ENCODE results near the gene SH3BP2.

SH3BP2 gene

DNA sequence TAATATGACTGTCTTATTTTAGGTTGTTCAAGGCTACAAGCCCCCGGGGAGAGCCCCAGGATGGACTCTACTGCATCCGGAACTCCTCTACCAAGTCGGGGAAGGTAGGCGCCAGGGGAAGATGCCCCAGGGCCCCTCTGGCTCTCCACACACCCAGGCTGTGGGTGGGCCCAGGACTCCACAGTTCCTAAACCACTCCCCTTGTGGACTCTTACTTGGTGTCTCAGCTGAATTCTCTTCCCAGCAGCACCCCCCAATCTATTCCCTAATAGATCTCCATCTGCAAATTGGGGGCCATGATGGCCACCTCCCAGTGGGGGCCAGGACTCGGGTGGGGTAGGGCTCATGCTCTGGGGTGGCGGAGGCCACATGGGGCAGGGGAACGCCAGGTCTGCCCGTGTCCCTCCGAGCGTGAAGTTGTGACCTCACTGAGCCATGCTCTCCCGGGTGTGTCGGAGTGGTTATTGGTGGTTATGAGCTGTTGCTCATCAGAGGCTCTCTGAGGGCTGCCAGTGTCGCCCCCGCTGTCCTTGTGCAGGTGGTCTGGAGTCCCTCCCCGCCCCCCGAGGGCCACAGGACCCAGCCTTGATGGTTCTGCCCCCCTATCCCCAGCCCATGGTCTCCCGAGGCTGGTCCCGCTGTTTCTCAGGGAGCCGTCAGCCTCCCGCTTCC lies 39.6 kb downstream of the SH3BP2 start:
- H3K9ac ChIP-seq, result peak overlapping the region; percentile 15
- peaks cover 54% of the 10 kb centered on the region for H3K36me3 ChIP-seq
- H3K4me3 ChIP-seq, result peak overlapping the region; percentile 46
- no peaks in the 10 kb centered on the region for H3K9me3 ChIP-seq
- H3K27me3 ChIP-seq, result peaks cover 5% of the 10 kb centered on the region; the same call in 1 of the 2 replicates
- peaks cover 82% of the 10 kb centered on the region for H3K4me1 ChIP-seq
- H3K27ac ChIP-seq, result peak overlapping the region; percentile 64
- no peak for TF ChIP-seq Cebpa-rat (IDR thresholded peaks at IDR 0.05)
- peak overlapping the region; percentile 96 for H3K4me2 ChIP-seq
- peaks cover 87% of the 10 kb centered on the region for H4K20me1 ChIP-seq

DNA sequence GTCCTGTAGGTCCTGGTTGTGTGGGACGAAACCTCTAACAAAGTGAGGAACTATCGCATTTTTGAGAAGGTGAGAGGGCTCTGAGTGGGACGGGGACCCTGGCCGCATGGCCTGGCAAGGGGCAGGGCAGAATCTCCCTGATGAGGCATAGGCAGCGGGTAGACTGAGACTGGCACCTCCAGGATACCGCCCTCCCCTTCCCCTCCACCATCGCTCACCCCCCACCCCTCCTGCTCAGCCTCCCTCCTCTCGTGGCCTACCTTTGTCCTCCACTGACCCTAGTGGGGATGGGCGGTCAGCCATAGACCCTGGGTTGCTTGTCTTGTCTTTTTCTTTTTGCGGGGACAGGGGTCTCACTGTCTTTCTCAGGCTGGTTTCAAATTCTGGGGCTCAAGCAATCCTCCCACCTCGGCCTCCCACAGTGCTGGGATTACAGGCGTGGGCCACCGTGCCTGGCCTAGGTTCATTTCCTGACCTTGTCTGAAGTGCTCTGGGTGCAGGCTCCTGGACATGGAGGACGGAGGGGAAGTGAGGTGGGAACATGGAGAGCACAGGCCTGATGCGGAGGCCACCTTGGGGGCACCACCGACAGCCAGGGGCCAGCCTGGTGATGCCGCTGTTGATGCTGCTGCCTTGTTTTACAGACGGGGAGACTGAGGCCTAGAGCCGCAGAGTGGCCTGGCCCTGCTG lies 40.2 kb downstream of the SH3BP2 start:
- peak overlapping the region; percentile 64 for H3K27ac ChIP-seq
- peak overlapping the region; percentile 46; the same call in 1 of the 2 replicates for H3K4me3 ChIP-seq
- H3K9me3 ChIP-seq, result no peaks in the 10 kb centered on the region
- H3K27me3 ChIP-seq, result peaks cover 5% of the 10 kb centered on the region; the same call in 1 of the 2 replicates
- H3K4me1 ChIP-seq, result peaks cover 89% of the 10 kb centered on the region
- peaks cover 82% of the 10 kb centered on the region for H4K20me1 ChIP-seq
- peaks cover 49% of the 10 kb centered on the region for H3K36me3 ChIP-seq
- 0 out of 2 replicates have a peak overlapping the region, but pooled peaks have one; percentile 15 for H3K9ac ChIP-seq
- peak overlapping the region; percentile 96 for H3K4me2 ChIP-seq
- no peak for TF ChIP-seq Cebpa-rat (IDR thresholded peaks at IDR 0.05)

DNA sequence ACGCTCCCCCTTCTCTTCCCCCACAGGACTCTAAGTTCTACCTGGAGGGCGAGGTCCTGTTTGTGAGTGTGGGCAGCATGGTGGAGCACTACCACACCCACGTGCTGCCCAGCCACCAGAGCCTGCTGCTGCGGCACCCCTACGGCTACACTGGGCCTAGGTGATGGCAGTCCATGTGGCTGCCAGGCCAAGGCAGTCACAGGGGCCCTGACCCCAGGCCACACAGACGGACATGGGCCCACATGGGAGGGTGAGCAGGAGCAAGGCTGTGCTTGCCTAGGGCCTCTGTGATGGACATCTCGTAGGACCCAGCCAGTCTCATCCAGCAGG lies 40.8 kb downstream of the SH3BP2 start:
- Histone ChIP-seq H3K36me3 (peaks cover 44% of the 10 kb centered on the region), H3K9ac (no peak overlapping the region)

DNA sequence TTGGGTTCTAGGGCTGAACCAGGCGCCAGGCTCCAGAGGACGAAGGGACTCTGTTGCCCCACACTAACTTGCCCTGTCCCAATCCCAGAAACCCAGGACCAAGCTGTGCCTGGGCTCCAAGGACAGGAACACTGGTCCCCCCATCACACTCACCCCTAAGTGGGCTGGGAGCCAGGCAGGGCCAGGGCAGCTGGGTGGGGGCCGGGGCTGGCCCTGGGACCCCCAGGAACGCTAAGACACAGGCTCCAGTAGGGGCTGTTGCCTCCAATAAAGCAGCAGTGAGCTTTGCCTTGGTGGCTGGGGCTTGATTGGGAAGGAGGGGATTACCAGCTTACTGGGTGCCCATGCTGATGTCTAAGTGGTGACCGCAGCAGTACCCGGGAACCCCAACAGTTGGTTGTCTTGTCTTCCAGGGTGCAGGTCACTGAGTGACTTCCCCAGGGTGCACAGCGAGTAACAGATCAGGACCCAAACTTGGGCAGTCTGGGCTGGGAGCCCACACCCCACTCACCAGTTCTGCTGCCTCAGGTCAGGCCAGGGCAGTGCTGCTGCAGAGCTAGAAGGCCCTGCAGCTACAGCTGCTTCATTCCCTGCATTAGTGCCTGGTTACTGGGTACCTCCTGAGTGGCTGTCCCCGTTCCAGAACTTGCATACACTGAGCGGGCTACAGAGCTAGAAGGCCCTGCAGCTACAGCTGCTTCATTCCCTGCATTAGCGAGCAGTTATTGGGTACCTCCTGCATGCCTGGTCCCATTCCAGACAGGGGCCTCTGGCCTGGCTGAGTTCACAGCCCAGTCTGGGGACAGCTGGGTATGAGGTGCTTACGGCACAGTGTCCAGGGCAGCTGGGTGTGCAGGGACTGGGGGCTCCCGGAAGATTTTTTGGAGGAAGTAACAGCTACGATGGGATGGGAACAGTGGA lies 41.4 kb downstream of the SH3BP2 start:
- no peak overlapping the region for H3K27ac ChIP-seq
- no peak for TF ChIP-seq Cebpa-rat (IDR thresholded peaks at IDR 0.05)
- peak overlapping the region; percentile 43; the same call in 1 of the 2 replicates for H3K4me3 ChIP-seq
- peaks cover 5% of the 10 kb centered on the region; the same call in 1 of the 2 replicates for H3K27me3 ChIP-seq
- peak overlapping the region; percentile 96 for H3K4me2 ChIP-seq
- H3K36me3 ChIP-seq, result peaks cover 40% of the 10 kb centered on the region
- peaks cover 99% of the 10 kb centered on the region for H3K4me1 ChIP-seq
- peaks cover 72% of the 10 kb centered on the region for H4K20me1 ChIP-seq
- no peak overlapping the region for H3K9ac ChIP-seq
- H3K9me3 ChIP-seq, result no peaks in the 10 kb centered on the region

More for the DNA sequence above, 40.8 kb downstream of the SH3BP2 start:
- no peak overlapping the region for H3K4me3 ChIP-seq
- H4K20me1 ChIP-seq, result peaks cover 77% of the 10 kb centered on the region
- H3K4me1 ChIP-seq, result peaks cover 94% of the 10 kb centered on the region
- peak overlapping the region; percentile 96 for H3K4me2 ChIP-seq
- no peak overlapping the region for H3K27ac ChIP-seq
- no peaks in the 10 kb centered on the region for H3K9me3 ChIP-seq
- no peak for TF ChIP-seq Cebpa-rat (IDR thresholded peaks at IDR 0.05)
- H3K27me3 ChIP-seq, result peaks cover 5% of the 10 kb centered on the region; the same call in 1 of the 2 replicates

DNA sequence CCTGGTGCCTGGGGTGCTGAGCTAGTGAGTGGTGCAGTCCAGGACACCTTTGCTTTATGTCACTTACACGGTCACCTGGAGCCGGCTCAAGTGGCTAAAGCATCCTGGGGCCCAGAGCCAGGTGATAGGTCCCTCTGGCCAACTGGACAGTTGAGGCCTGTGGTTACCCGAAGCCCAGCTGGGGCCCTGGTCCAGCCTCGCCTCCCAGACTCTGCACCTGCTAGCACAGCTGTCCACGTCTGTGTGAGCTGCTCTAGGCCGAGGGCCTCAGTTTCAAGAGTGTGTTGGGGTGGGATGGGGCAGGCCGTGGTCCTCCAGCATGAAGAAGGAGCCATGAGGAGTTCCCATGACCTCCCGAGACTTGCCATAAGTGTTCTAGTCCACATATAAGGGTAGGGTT lies 43.1 kb downstream of the SH3BP2 start:
- H4K20me1 ChIP-seq, result peaks cover 56% of the 10 kb centered on the region
- H3K36me3 ChIP-seq, result peaks cover 25% of the 10 kb centered on the region
- peaks cover 5% of the 10 kb centered on the region; the same call in 1 of the 2 replicates for H3K27me3 ChIP-seq
- H3K27ac ChIP-seq, result peak overlapping the region; percentile 70
- H3K4me3 ChIP-seq, result peak overlapping the region; percentile 43
- peaks cover 82% of the 10 kb centered on the region for H3K4me1 ChIP-seq
- H3K9ac ChIP-seq, result peak overlapping the region; percentile 30; the same call in 1 of the 2 replicates
- TF ChIP-seq Cebpa-rat (IDR thresholded peaks at IDR 0.05), result no peak
- peaks cover 7% of the 10 kb centered on the region; the same call in 1 of the 2 replicates for H3K9me3 ChIP-seq
- H3K4me2 ChIP-seq, result peak overlapping the region; percentile 96

DNA sequence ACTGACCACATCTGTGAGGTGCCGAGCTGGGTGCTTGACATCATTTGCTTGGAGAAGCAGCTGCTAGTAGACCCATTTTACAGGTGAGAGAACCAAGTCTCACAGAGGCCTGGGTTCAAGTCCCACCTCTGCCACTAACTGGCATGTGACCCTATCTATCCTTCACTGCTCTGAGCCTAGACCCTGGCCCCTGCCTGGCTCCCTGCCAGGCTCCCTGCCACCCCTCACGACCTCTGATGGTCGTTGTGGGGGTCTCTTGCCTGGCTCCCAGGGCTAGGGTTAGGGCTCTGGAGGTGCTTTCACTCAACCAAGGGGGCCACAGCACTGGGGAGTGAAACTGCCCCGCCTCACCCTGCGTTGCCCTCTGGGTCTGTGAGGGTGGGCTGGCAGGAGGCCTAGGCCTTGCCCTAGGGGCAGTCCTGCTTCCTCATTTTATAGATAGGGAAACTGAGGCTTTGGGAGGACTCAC lies 43.5 kb downstream of the SH3BP2 start:
- TF ChIP-seq Cebpa-rat (IDR thresholded peaks at IDR 0.05), result no peak
- H3K4me2 ChIP-seq, result peak overlapping the region; percentile 96
- H3K9ac ChIP-seq, result no peak overlapping the region; the same call in 1 of the 2 replicates
- H3K27ac ChIP-seq, result peak overlapping the region; percentile 70
- peaks cover 77% of the 10 kb centered on the region for H3K4me1 ChIP-seq
- H3K27me3 ChIP-seq, result peaks cover 5% of the 10 kb centered on the region; the same call in 1 of the 2 replicates
- H3K9me3 ChIP-seq, result peaks cover 7% of the 10 kb centered on the region; the same call in 1 of the 2 replicates
- peaks cover 52% of the 10 kb centered on the region for H4K20me1 ChIP-seq
- peak overlapping the region; percentile 43; the same call in 1 of the 2 replicates for H3K4me3 ChIP-seq
- H3K36me3 ChIP-seq, result peaks cover 20% of the 10 kb centered on the region

DNA sequence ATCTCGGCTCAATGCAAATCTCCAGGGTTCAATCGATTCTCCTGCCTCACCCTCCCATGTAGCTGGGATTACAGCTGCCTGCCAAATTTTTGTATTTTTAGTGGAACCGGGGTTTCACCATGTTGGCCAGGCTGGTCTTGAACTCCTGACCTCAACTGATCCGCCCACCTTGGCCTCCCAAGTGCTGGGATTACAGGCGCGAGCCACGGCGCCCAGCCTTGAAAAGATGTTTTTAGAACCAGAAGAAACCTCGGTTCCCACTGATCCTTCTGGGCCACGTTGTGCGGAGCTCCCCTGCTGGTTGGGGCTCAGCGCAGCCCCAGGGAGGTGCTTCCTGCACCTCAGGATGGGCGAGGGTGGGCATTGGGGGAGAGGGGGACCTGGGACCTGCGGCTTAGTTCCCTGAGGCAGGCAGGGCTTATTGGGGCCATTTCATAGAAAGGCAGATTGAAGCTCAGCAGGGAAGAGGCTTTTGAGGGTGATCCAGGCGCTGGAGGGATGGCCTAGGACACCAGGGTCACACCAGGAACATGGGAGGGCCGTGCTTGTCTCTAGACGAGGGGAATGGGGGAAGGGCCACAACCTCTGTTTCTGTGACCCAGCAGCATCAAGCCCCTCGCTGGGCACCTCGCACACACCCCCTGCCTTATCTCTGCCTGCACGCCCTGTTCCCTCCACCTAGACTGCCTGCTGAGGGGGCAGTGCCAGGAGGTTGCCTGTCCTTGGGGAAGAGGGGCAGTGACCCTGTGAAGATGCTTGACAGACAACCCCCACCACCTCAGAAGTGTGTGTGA lies 44.4 kb downstream of the SH3BP2 start:
- peak overlapping the region; percentile 25; the same call in 1 of the 2 replicates for H3K9ac ChIP-seq
- peaks cover 69% of the 10 kb centered on the region for H3K4me1 ChIP-seq
- peaks cover 5% of the 10 kb centered on the region; the same call in 1 of the 2 replicates for H3K27me3 ChIP-seq
- H3K4me2 ChIP-seq, result peak overlapping the region; percentile 96
- no peak for TF ChIP-seq Cebpa-rat (IDR thresholded peaks at IDR 0.05)
- peak overlapping the region; percentile 20 for H3K4me3 ChIP-seq
- peaks cover 7% of the 10 kb centered on the region; the same call in 1 of the 2 replicates for H3K9me3 ChIP-seq
- H3K27ac ChIP-seq, result peak overlapping the region; percentile 70
- peaks cover 43% of the 10 kb centered on the region for H4K20me1 ChIP-seq
- H3K36me3 ChIP-seq, result peaks cover 14% of the 10 kb centered on the region

DNA sequence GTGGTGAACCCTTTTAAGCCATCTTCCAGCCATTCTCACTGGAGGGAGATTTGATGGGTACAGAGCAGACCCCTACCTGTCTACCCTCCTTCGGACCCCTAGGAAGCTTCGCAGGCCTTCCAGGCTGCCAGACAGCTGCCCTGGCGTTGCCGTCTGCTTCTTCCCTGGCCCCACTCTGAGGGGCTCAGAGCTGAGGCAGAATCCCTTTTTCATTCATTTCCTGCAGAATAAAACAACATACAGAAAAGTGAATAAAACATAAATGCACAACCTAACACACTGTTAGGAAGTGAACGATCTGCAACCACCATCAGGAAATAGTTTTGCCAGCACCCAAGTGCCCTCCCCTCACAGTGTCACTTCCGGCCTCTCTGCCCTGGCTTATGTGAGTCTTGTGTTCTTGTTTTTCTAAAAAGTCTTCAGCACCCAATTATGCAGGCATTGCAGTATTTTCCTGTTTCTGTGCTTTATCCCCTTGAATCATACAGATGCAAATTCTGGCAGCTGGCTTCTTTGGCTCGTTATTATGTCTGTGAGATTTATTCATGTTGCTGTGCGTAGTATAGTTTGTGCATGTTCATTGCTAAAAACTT lies 45.1 kb downstream of the SH3BP2 start:
- H3K9ac ChIP-seq, result peak overlapping the region; percentile 25; the same call in 1 of the 2 replicates
- no peak for TF ChIP-seq Cebpa-rat (IDR thresholded peaks at IDR 0.05)
- peak overlapping the region; percentile 96 for H3K4me2 ChIP-seq
- H3K4me1 ChIP-seq, result peaks cover 68% of the 10 kb centered on the region
- peaks cover 36% of the 10 kb centered on the region for H4K20me1 ChIP-seq
- peaks cover 7% of the 10 kb centered on the region; the same call in 1 of the 2 replicates for H3K9me3 ChIP-seq
- peaks cover 14% of the 10 kb centered on the region for H3K36me3 ChIP-seq
- H3K27ac ChIP-seq, result peak overlapping the region; percentile 70
- H3K4me3 ChIP-seq, result peak overlapping the region; percentile 20
- peaks cover 5% of the 10 kb centered on the region; the same call in 1 of the 2 replicates for H3K27me3 ChIP-seq

Data from BLaER1 (cell line).